DND-41 (cell line): ENCODE measurements around the gene F2RL3.

Experiments used
- CTCF ChIP-seq: IDR thresholded peaks from 2 replicates; pipeline ENCODE4 v1.5.1; 2012; ENCODE audit warnings: borderline replicate concordance, low read length, moderate library complexity, mild to moderate bottlenecking; ENCODE audit not compliant: poor library complexity, severe bottlenecking; ENCODE audit errors: extremely low read depth
- EZH2 ChIP-seq: IDR thresholded peaks from 3 replicates; pipeline ENCODE4 v1.6.1; 2012; ENCODE audit warnings: borderline replicate concordance, low read depth, mild to moderate bottlenecking, moderate library complexity, low read length, inconsistent platforms; ENCODE audit not compliant: severe bottlenecking

- TF ChIP-seq CTCF, result no peak
- no peak for TF ChIP-seq EZH2
These were observed 41.9 kb upstream of the F2RL3 start for GRCh38 chr19:16846901-16847300.
